GM06990 (cell line): ENCODE results near the gene RAB4A.

Experiments used
- DNase-seq: peaks from one replicate; pipeline ENCODE4 v3.0.0-alpha.2; 2011; ENCODE audit not compliant: insufficient read length; ENCODE audit errors: extremely low read depth
- H3K27me3 ChIP-seq: replicated peaks from 2 replicates; pipeline ENCODE4 v1.6.0; 2011; ENCODE audit warnings: low read length; ENCODE audit not compliant: control insufficient read depth, insufficient read depth
- H3K36me3 ChIP-seq: 2 replicates; pipeline ENCODE4 v1.5.1; 2011; ENCODE audit warnings: low read length; ENCODE audit not compliant: control insufficient read depth, insufficient read depth
- H3K4me3 ChIP-seq: replicated peaks from 2 replicates; pipeline ENCODE4 v1.5.1; 2011; ENCODE audit warnings: low read depth, mild to moderate bottlenecking, control low read depth, low read length
- TF ChIP-seq, protein P1 (sequence below): IDR thresholded peaks from 2 replicates; pipeline ENCODE4 v1.5.1; 2011; ENCODE audit warnings: low read length, control low read depth, mild to moderate bottlenecking, inconsistent platforms; ENCODE audit not compliant: insufficient read depth, poor library complexity, severe bottlenecking

RAB4A gene

DNA sequence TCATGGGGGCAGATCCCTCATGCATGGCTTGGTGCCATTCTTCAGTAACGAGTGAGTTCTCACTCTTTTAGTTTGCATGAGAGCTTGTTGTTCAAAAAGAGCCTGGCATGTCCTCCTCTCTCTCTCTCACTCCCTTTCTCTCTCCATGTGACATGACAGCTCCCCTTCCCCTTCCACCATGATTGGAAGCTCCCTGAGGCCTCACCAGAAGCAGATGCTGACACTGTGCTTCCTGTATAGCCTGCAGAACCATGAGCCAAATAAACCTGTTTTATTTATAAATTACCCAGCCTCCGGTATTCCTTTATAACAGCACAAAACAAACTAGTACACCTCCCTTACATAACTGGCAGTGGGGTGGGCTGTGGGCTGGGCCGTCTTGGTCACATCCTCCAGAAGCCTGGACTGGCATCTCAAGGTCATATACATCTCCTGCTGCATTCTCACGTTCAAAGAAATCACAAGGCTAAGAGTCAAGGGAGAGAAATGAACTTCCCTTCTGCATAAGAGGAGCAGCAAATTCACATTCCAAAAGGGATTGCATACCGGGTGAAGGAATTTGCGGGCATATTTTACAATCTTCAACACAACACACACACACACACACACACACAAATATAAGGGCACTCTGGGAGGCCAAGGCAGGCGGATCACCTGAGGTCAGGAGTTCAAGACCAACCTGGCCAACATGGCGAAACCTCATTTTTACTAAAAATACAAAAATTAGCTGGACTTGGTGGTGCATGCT, 74.2 kb downstream of the RAB4A start:
- no peak for DNase-seq
- TF ChIP-seq, protein P1, sequence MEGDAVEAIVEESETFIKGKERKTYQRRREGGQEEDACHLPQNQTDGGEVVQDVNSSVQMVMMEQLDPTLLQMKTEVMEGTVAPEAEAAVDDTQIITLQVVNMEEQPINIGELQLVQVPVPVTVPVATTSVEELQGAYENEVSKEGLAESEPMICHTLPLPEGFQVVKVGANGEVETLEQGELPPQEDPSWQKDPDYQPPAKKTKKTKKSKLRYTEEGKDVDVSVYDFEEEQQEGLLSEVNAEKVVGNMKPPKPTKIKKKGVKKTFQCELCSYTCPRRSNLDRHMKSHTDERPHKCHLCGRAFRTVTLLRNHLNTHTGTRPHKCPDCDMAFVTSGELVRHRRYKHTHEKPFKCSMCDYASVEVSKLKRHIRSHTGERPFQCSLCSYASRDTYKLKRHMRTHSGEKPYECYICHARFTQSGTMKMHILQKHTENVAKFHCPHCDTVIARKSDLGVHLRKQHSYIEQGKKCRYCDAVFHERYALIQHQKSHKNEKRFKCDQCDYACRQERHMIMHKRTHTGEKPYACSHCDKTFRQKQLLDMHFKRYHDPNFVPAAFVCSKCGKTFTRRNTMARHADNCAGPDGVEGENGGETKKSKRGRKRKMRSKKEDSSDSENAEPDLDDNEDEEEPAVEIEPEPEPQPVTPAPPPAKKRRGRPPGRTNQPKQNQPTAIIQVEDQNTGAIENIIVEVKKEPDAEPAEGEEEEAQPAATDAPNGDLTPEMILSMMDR, result no peak
- Histone ChIP-seq H3K4me3 (no peak overlapping the region), H3K27me3 (peaks cover 1% of the 10 kb centered on the region; the same call in 1 of the 2 replicates), H3K36me3 (no peaks in the 10 kb centered on the region)

GRCh38 chr1:229347528-229347927, 76.6 kb downstream of the RAB4A start:
- TF ChIP-seq, protein P1, result no peak
- Histone ChIP-seq H3K27me3 (peaks cover 1% of the 10 kb centered on the region; the same call in 1 of the 2 replicates), H3K4me3 (no peak overlapping the region), H3K36me3 (no peaks in the 10 kb centered on the region)
- no peak for DNase-seq

- no peaks in the 10 kb centered on the region for H3K36me3 ChIP-seq
- peaks cover 1% of the 10 kb centered on the region; the same call in 1 of the 2 replicates for H3K27me3 ChIP-seq
- no peak overlapping the region for H3K4me3 ChIP-seq
- no peak for DNase-seq
- TF ChIP-seq, protein P1, result no peak
Observed at GRCh38 chr1:229349463-229350385, 78.8 kb downstream of the RAB4A start.

GRCh38 chr1:229352975-229353374, 82.1 kb downstream of the RAB4A start:
- no peaks in the 10 kb centered on the region for H3K27me3 ChIP-seq
- no peak overlapping the region for H3K4me3 ChIP-seq
- H3K36me3 ChIP-seq, result no peaks in the 10 kb centered on the region
- DNase-seq, result no peak
- TF ChIP-seq, protein P1, result no peak

- H3K27me3 ChIP-seq, result no peaks in the 10 kb centered on the region
- TF ChIP-seq, protein P1, result no peak
- no peak for DNase-seq
Observed at GRCh38 chr1:229354226-229354625, 83.3 kb downstream of the RAB4A start.

More at GRCh38 chr1:229354226-229354625, 83.3 kb downstream of the RAB4A start:
- Histone ChIP-seq H3K36me3 (no peaks in the 10 kb centered on the region), H3K4me3 (no peak overlapping the region)
